ENCODE data around the gene AKR1A1. TPM values are rescaled to one million over a fixed set of nuclear protein-coding genes. Genes with fewer than 3 reads are reported as not detected.

AKR1A1 gene
- total RNA-seq, 1 experiment from 2014 or later: 142 TPM

DNA sequence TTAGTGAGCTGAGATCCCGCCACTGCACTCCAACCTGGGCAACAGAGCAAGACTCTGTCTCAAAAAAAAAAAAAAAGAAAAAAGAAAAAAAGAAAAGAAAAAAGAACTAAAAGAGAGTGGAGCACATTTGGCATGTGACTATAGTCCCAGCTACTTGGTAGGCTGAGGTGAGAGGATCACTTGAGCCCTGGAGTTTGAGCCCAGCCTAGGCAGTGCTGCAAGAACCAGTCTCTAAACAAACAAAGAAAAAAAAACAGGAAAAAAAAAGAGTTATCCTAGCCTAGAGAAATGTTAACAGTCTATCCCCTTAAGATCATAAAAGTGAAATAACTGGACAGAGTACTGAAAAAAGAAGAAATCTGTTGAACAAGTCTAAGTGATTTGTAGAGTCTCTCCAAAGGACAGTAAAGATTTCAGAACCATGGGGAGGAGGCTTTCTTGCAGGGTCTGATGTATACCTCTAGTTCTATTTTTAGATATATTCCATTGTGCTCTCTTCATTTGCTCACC is 24.4 kb upstream of the AKR1A1 start:
- ChIA-PET CTCF (no interaction called here), POLR2A (interaction anchor here (0.5 kb wide), 1 partner anchor 33 kb away, joined by 3 read pairs; no protein-coding TSS in a partner anchor)
- Histone ChIP-seq H3K4me1 (ENCODE audit: control insufficient read depth, insufficient read depth, low read length) (peaks cover 13% of the 10 kb centered on the region; the same call in 1 of the 2 replicates), H3K27me3 (ENCODE audit: control insufficient read depth, insufficient read depth, low read length) (no peaks in the 10 kb centered on the region), H3K9me3 (ENCODE audit: control insufficient read depth, insufficient read depth, low read depth, low read length) (no peaks in the 10 kb centered on the region), H3K4me3 (ENCODE audit: low read depth in 2 of 2, low read length in 2 of 2) (no peak overlapping the region), H3K27ac (ENCODE audit: low read length) (no peak overlapping the region), H3K36me3 (ENCODE audit: control insufficient read depth, insufficient read depth, low read length) (peaks cover 2% of the 10 kb centered on the region; the same call in 1 of the 2 replicates)
- intact Hi-C loops (cut with micrococcal nuclease; ENCODE audit: unreplicated experiment): no loop called here
- ATAC-seq (no peak), DNase-seq (ENCODE audit: low read depth, low spot score) (no peak)
- no TSS peak for BruUV-seq (replicated peaks)
- in situ Hi-C loops (cut with HindIII; ENCODE audit: low pct_unique_long_range_greater_than_20kb, low sequenced_read_pairs): no loop called here
- TF ChIP-seq POLR2AphosphoS5 (IDR thresholded peaks at IDR 0.05; ENCODE audit: low read depth, low read length) (no peak), TCF7L2 (IDR thresholded peaks at IDR 0.05; ENCODE audit: low read depth, low read length) (no peak), SIN3A (IDR thresholded peaks at IDR 0.05; ENCODE audit: borderline replicate concordance, insufficient read depth, low read depth, low read length) (no peak)
- TF ChIP-seq, protein P1, sequence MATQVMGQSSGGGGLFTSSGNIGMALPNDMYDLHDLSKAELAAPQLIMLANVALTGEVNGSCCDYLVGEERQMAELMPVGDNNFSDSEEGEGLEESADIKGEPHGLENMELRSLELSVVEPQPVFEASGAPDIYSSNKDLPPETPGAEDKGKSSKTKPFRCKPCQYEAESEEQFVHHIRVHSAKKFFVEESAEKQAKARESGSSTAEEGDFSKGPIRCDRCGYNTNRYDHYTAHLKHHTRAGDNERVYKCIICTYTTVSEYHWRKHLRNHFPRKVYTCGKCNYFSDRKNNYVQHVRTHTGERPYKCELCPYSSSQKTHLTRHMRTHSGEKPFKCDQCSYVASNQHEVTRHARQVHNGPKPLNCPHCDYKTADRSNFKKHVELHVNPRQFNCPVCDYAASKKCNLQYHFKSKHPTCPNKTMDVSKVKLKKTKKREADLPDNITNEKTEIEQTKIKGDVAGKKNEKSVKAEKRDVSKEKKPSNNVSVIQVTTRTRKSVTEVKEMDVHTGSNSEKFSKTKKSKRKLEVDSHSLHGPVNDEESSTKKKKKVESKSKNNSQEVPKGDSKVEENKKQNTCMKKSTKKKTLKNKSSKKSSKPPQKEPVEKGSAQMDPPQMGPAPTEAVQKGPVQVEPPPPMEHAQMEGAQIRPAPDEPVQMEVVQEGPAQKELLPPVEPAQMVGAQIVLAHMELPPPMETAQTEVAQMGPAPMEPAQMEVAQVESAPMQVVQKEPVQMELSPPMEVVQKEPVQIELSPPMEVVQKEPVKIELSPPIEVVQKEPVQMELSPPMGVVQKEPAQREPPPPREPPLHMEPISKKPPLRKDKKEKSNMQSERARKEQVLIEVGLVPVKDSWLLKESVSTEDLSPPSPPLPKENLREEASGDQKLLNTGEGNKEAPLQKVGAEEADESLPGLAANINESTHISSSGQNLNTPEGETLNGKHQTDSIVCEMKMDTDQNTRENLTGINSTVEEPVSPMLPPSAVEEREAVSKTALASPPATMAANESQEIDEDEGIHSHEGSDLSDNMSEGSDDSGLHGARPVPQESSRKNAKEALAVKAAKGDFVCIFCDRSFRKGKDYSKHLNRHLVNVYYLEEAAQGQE (IDR thresholded peaks at IDR 0.05; ENCODE audit: insufficient read depth in 1 of 2, low read depth in 2 of 2, low read length in 1 of 2): no peak
- TF ChIP-seq, protein P2, sequence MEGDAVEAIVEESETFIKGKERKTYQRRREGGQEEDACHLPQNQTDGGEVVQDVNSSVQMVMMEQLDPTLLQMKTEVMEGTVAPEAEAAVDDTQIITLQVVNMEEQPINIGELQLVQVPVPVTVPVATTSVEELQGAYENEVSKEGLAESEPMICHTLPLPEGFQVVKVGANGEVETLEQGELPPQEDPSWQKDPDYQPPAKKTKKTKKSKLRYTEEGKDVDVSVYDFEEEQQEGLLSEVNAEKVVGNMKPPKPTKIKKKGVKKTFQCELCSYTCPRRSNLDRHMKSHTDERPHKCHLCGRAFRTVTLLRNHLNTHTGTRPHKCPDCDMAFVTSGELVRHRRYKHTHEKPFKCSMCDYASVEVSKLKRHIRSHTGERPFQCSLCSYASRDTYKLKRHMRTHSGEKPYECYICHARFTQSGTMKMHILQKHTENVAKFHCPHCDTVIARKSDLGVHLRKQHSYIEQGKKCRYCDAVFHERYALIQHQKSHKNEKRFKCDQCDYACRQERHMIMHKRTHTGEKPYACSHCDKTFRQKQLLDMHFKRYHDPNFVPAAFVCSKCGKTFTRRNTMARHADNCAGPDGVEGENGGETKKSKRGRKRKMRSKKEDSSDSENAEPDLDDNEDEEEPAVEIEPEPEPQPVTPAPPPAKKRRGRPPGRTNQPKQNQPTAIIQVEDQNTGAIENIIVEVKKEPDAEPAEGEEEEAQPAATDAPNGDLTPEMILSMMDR (IDR thresholded peaks at IDR 0.05): no peak

DNA sequence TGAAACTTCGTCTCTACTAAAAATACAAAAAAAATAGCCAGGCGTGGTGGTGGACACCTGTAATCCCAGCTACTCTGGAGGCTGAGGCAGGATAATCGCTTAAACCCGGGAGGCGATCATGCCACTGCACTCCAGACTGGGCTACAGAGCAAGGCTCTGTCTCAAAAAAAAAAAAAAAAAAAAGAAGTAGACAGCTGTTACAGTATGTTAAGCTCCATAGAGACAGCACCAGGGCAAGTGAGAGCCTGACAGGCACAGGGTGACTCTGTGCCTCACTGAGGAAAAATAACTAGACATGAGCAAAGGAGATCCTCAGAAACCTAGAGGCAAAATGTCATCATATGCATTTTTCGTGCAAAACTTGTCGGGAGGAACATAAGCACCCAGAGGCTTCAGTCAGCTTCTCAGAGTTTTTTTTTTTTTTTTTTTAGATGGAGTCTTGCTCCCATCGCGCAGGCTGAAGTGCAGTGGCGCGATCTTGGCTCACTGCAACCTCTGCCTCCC is 19.9 kb upstream of the AKR1A1 start:
- DNase-seq (ENCODE audit: low read depth, low spot score): no peak
- in situ Hi-C loops (cut with HindIII; ENCODE audit: low pct_unique_long_range_greater_than_20kb, low sequenced_read_pairs): no loop called here
- TF ChIP-seq TCF7L2 (IDR thresholded peaks at IDR 0.05; ENCODE audit: low read depth, low read length) (no peak), SIN3A (IDR thresholded peaks at IDR 0.05; ENCODE audit: borderline replicate concordance, insufficient read depth, low read depth, low read length) (no peak), POLR2AphosphoS5 (IDR thresholded peaks at IDR 0.05; ENCODE audit: low read depth, low read length) (no peak)
- TF ChIP-seq, protein P1 (IDR thresholded peaks at IDR 0.05; ENCODE audit: insufficient read depth in 1 of 2, low read depth in 2 of 2, low read length in 1 of 2): no peak
- TF ChIP-seq, protein P2 (IDR thresholded peaks at IDR 0.05): no peak
- intact Hi-C loops (cut with micrococcal nuclease; ENCODE audit: unreplicated experiment): no loop called here
- Histone ChIP-seq H3K27ac (ENCODE audit: low read length) (no peak overlapping the region), H3K27me3 (ENCODE audit: control insufficient read depth, insufficient read depth, low read length) (no peaks in the 10 kb centered on the region), H3K4me1 (ENCODE audit: control insufficient read depth, insufficient read depth, low read length) (no peaks in the 10 kb centered on the region), H3K4me3 (ENCODE audit: low read depth in 2 of 2, low read length in 2 of 2) (no peak overlapping the region), H3K9me3 (ENCODE audit: control insufficient read depth, insufficient read depth, low read depth, low read length) (no peaks in the 10 kb centered on the region), H3K36me3 (ENCODE audit: control insufficient read depth, insufficient read depth, low read length) (no peaks in the 10 kb centered on the region)
- ChIA-PET POLR2A (interaction anchor here (0.6 kb wide), 1 partner anchor 366 kb away, joined by 8 read pairs; no protein-coding TSS in a partner anchor), CTCF (interaction anchor here (0.7 kb wide), 1 partner anchor 16 kb away, joined by 3 read pairs; no protein-coding TSS in a partner anchor)
- ATAC-seq: no peak; the same call in 1 of the 2 replicates
- BruUV-seq (replicated peaks): no TSS peak

Data from Panc1 (cell line).